Cardiac fibroblast (primary cell): ENCODE results near the gene BATF2.
"Not testable (repeated sequence)": the region's sequence is repeated elsewhere in the genome, so short reads cannot be mapped to it uniquely, and the experiment has no call there.

ENCODE experiments used
- DNase-seq, 2 donors: peaks; one replicate each; pipeline versions ENCODE4 v3.0.0 to v3.0.0-alpha.2; 2010; ENCODE audit warnings: low read depth in 2 of 2
- H3K4me3 ChIP-seq, 2 donors: replicated peaks in 1 of 2; 1 replicate in 1 of 2; 2 replicates in 1 of 2; pipeline ENCODE4 v1.5.1; 2011; ENCODE audit warnings: low read depth in 2 of 2, low read length in 2 of 2, mild to moderate bottlenecking in 2 of 2, moderate library complexity in 1 of 2
- CTCF ChIP-seq: IDR thresholded peaks from one replicate; pipeline ENCODE4 v1.5.1; 2011; ENCODE audit warnings: low read depth, mild to moderate bottlenecking, low read length, inconsistent platforms

The BATF2 gene

GRCh38 chr11:64987998-64988854 lies 8.5 kb downstream of the BATF2 start:
- no peak for DNase-seq
- no peak overlapping the region for H3K4me3 ChIP-seq
- TF ChIP-seq CTCF = no peak

- DNase-seq, H3K4me3 ChIP-seq: not testable (repeated sequence)
Measured at GRCh38 chr11:64983339-64983738, 13.4 kb downstream of the BATF2 start.

- H3K4me3 ChIP-seq = no peak overlapping the region
- no peak for TF ChIP-seq CTCF
- DNase-seq = no peak
Measured at GRCh38 chr11:64976651-64977050, 20.1 kb downstream of the BATF2 start.

DNA sequence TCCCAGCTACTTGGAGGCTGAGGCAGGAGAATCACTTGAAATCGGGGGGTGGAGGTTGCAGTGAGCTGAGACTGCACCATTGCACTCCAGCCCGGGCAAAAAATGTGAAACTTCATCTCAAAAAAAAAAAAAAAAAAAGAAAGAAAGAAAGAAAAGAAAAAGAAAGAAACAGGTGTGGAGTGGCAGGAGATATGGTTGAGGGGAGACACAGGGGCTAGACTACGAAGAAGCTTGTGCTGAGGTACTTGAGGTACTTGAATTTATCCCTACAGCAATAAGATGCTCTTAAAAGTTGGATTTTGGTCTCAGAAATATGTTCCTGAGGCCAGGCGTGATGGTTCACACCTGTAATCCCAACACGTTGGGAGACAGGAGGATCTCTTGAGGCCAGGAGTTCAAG lies 22.6 kb downstream of the BATF2 start:
- TF ChIP-seq CTCF = no peak
- DNase-seq = no peak
- H3K4me3 ChIP-seq = no peak overlapping the region

- H3K4me3 ChIP-seq = peak within 1 kb of the TSS; percentile 37 to 45
- no peak for TF ChIP-seq CTCF
- DNase-seq = peak; percentile 83 to 85
Measured at GRCh38 chr11:64971421-64972233, 25.1 kb downstream of the BATF2 start, which contains the start of gene MAJIN. Gene MAJIN (minus strand): TSS chr11:64972108. CDS start chr11:64959405, 12,703 bp downstream.

- H3K4me3 ChIP-seq = no peak overlapping the region
- no peak for DNase-seq
Measured at GRCh38 chr11:64970731-64971151, 26.0 kb downstream of the BATF2 start.

More at GRCh38 chr11:64970731-64971151, 26.0 kb downstream of the BATF2 start:
- no peak for TF ChIP-seq CTCF
